Measurements from ENCODE around the gene TRPM4.
"Not testable (repeated sequence)": the region's sequence is repeated elsewhere in the genome, so short reads cannot be mapped to it uniquely, and the experiment has no call there.

TRPM4 gene

DNA sequence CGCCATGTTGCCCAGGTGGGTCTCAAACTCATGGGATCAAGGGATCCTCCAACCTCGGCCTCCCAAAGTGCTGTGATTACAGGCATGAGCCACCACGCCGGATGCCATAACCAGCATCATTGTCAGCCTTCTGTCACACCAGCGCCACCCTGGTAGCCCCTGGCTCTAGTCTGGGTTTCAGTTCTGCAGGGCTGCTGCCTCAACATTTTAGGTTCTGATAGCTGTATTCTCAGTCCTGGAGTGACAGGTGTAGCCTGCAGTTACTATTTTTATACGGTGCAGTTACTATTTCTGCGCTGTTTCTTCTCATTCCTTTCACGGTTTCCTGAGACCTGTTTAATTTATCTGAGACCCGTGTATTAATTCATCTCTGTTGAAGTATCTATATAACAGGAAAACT is 57.1 kb downstream of the TRPM4 start:
- Histone ChIP-seq H3K27ac (ENCODE audit: low read length) (no peak overlapping the region), H3K27me3 (ENCODE audit: control insufficient read depth in 1 of 2, insufficient read depth in 2 of 2, low read length in 2 of 2) (no peaks in the 10 kb centered on the region), H3K4me3 (ENCODE audit: low read length in 2 of 2) (no peak overlapping the region), H3K4me1 (ENCODE audit: control insufficient read depth, insufficient read depth, low read length) (peaks cover 8% of the 10 kb centered on the region), H3K36me3 (ENCODE audit: control insufficient read depth in 2 of 2, insufficient read depth in 2 of 2, low read length in 2 of 2) (peaks cover 4% of the 10 kb centered on the region in 2 donors), H3K9me3 (ENCODE audit: control insufficient read depth in 2 of 2, low read length in 2 of 2) (no peaks in the 10 kb centered on the region), H3K9ac (ENCODE audit: low read length in 2 of 2) (no peak overlapping the region)

- H3K9me3 ChIP-seq (ENCODE audit: control insufficient read depth in 2 of 2, low read length in 2 of 2) = no peaks in the 10 kb centered on the region
- H3K27ac ChIP-seq (ENCODE audit: low read length) = no peak overlapping the region
- H3K9ac ChIP-seq (ENCODE audit: low read length in 2 of 2) = no peak overlapping the region
- peaks cover 4% of the 10 kb centered on the region in 2 donors for H3K36me3 ChIP-seq (ENCODE audit: control insufficient read depth in 2 of 2, insufficient read depth in 2 of 2, low read length in 2 of 2)
- H3K4me1 ChIP-seq (ENCODE audit: control insufficient read depth, insufficient read depth, low read length) = peaks cover under 1% of the 10 kb centered on the region
- no peak overlapping the region for H3K4me3 ChIP-seq (ENCODE audit: low read length in 2 of 2)
- no peaks in the 10 kb centered on the region for H3K27me3 ChIP-seq (ENCODE audit: control insufficient read depth in 1 of 2, insufficient read depth in 2 of 2, low read length in 2 of 2)
Measured at GRCh38 chr19:49216071-49216470, 58.5 kb downstream of the TRPM4 start.

- H3K4me3 ChIP-seq (ENCODE audit: low read length in 2 of 2) = no peak overlapping the region
Measured at GRCh38 chr19:49217382-49217781, 59.8 kb downstream of the TRPM4 start.

DNA sequence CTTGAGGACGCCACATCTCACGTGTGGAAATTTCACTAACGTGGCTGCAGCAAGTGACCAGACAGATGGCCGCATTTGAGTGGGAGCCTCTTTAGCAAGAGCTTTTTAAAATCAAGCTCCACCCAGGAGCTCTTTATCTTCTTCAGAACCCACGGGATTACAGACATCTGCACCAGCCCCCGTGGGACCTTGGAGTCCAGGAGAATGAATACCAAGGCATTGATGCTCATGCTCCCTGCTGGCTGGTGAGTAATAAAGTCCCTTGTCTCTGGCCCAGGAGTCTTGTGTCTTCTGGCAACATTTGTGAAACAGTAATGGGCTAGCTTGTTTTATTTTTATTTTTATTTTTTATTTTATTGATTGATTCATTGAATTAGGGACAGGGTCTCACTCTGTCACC is 64.4 kb downstream of the TRPM4 start:
- Histone ChIP-seq H3K27ac (ENCODE audit: low read length) (no peak overlapping the region), H3K36me3 (ENCODE audit: control insufficient read depth in 2 of 2, insufficient read depth in 2 of 2, low read length in 2 of 2) (no peaks in the 10 kb centered on the region), H3K9ac (ENCODE audit: low read length in 2 of 2) (no peak overlapping the region), H3K4me3 (ENCODE audit: low read length in 2 of 2) (no peak overlapping the region), H3K27me3 (ENCODE audit: control insufficient read depth in 1 of 2, insufficient read depth in 2 of 2, low read length in 2 of 2) (no peaks in the 10 kb centered on the region), H3K9me3 (ENCODE audit: control insufficient read depth in 2 of 2, low read length in 2 of 2) (no peaks in the 10 kb centered on the region), H3K4me1 (ENCODE audit: control insufficient read depth, insufficient read depth, low read length) (no peaks in the 10 kb centered on the region)

More at GRCh38 chr19:49217382-49217781, 59.8 kb downstream of the TRPM4 start:
- Histone ChIP-seq H3K4me1 (ENCODE audit: control insufficient read depth, insufficient read depth, low read length) (no peaks in the 10 kb centered on the region), H3K9ac (ENCODE audit: low read length in 2 of 2) (no peak overlapping the region), H3K9me3 (ENCODE audit: control insufficient read depth in 2 of 2, low read length in 2 of 2) (no peaks in the 10 kb centered on the region), H3K27me3 (ENCODE audit: control insufficient read depth in 1 of 2, insufficient read depth in 2 of 2, low read length in 2 of 2) (no peaks in the 10 kb centered on the region), H3K27ac (ENCODE audit: low read length) (no peak overlapping the region), H3K36me3 (ENCODE audit: control insufficient read depth in 2 of 2, insufficient read depth in 2 of 2, low read length in 2 of 2) (no peaks in the 10 kb centered on the region)

GRCh38 chr19:49222528-49222927 is 64.9 kb downstream of the TRPM4 start:
- no peaks in the 10 kb centered on the region for H3K9me3 ChIP-seq (ENCODE audit: control insufficient read depth in 2 of 2, low read length in 2 of 2)
- no peak overlapping the region for H3K4me3 ChIP-seq (ENCODE audit: low read length in 2 of 2)
- no peak overlapping the region for H3K9ac ChIP-seq (ENCODE audit: low read length in 2 of 2)
- no peaks in the 10 kb centered on the region for H3K4me1 ChIP-seq (ENCODE audit: control insufficient read depth, insufficient read depth, low read length)
- no peaks in the 10 kb centered on the region for H3K36me3 ChIP-seq (ENCODE audit: control insufficient read depth in 2 of 2, insufficient read depth in 2 of 2, low read length in 2 of 2)
- no peak overlapping the region for H3K27ac ChIP-seq (ENCODE audit: low read length)
- H3K27me3 ChIP-seq (ENCODE audit: control insufficient read depth in 1 of 2, insufficient read depth in 2 of 2, low read length in 2 of 2) = no peaks in the 10 kb centered on the region

DNA sequence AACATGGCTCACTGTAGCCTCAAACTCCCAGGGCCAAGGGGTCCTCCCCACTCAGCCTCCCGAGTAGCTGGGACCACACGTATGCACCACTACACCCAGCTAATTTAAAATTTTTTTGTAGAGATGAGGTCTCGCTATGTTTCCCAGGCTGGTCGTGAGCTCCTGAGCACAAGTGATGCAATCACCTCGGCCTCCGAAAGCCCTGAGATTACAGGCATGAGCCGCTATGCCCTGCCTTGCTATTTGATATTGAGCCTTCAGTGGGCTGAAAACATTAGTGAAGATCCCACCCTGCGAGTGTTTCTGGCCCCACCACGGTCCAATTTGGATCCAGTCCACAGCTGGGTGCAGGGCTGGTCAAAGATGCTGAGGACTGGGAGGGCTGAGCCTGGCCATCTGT is 65.9 kb downstream of the TRPM4 start:
- no peak overlapping the region for H3K9ac ChIP-seq (ENCODE audit: low read length in 2 of 2)
- H3K27ac ChIP-seq (ENCODE audit: low read length) = no peak overlapping the region
- H3K36me3 ChIP-seq (ENCODE audit: control insufficient read depth in 2 of 2, insufficient read depth in 2 of 2, low read length in 2 of 2) = no peaks in the 10 kb centered on the region
- no peak overlapping the region for H3K4me3 ChIP-seq (ENCODE audit: low read length in 2 of 2)
- H3K4me1 ChIP-seq (ENCODE audit: control insufficient read depth, insufficient read depth, low read length) = no peaks in the 10 kb centered on the region
- no peaks in the 10 kb centered on the region for H3K9me3 ChIP-seq (ENCODE audit: control insufficient read depth in 2 of 2, low read length in 2 of 2)
- no peaks in the 10 kb centered on the region for H3K27me3 ChIP-seq (ENCODE audit: control insufficient read depth in 1 of 2, insufficient read depth in 2 of 2, low read length in 2 of 2)

GRCh38 chr19:49224441-49224840 is 66.8 kb downstream of the TRPM4 start:
- not testable (repeated sequence) for H3K36me3 ChIP-seq (ENCODE audit: control insufficient read depth in 2 of 2, insufficient read depth in 2 of 2, low read length in 2 of 2); H3K27me3 ChIP-seq (ENCODE audit: control insufficient read depth in 1 of 2, insufficient read depth in 2 of 2, low read length in 2 of 2); H3K27ac ChIP-seq (ENCODE audit: low read length); H3K4me1 ChIP-seq (ENCODE audit: control insufficient read depth, insufficient read depth, low read length); H3K9ac ChIP-seq (ENCODE audit: low read length in 2 of 2); H3K4me3 ChIP-seq (ENCODE audit: low read length in 2 of 2); H3K9me3 ChIP-seq (ENCODE audit: control insufficient read depth in 2 of 2, low read length in 2 of 2)

DNA sequence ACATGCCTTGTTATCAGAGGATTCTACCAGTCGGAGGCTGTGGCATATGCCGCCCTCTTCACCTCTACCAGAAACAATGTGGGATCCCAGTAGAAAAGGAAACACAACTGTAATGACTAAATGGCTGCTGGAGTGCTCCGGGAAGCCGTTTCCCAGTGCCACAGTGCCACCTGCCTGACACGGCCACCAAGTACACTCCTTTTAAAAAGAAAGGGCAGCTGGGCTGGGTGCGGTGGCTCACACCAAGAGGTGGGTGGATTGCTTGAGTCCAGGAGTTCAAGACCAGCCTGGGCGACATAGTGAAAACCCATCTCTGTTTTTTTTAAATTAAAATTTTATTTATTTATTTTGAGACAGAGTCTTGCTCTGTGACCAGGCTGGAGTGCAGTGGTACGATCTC is 67.3 kb downstream of the TRPM4 start:
- Histone ChIP-seq H3K9ac (ENCODE audit: low read length in 2 of 2) (no peak overlapping the region), H3K27me3 (ENCODE audit: control insufficient read depth in 1 of 2, insufficient read depth in 2 of 2, low read length in 2 of 2) (no peaks in the 10 kb centered on the region), H3K4me1 (ENCODE audit: control insufficient read depth, insufficient read depth, low read length) (no peaks in the 10 kb centered on the region), H3K4me3 (ENCODE audit: low read length in 2 of 2) (no peak overlapping the region), H3K9me3 (ENCODE audit: control insufficient read depth in 2 of 2, low read length in 2 of 2) (no peaks in the 10 kb centered on the region), H3K36me3 (ENCODE audit: control insufficient read depth in 2 of 2, insufficient read depth in 2 of 2, low read length in 2 of 2) (no peaks in the 10 kb centered on the region), H3K27ac (ENCODE audit: low read length) (no peak overlapping the region)

- Histone ChIP-seq H3K9me3 (ENCODE audit: control insufficient read depth in 2 of 2, low read length in 2 of 2) (no peaks in the 10 kb centered on the region), H3K27ac (ENCODE audit: low read length) (no peak overlapping the region), H3K36me3 (ENCODE audit: control insufficient read depth in 2 of 2, insufficient read depth in 2 of 2, low read length in 2 of 2) (no peaks in the 10 kb centered on the region), H3K9ac (ENCODE audit: low read length in 2 of 2) (no peak overlapping the region), H3K4me1 (ENCODE audit: control insufficient read depth, insufficient read depth, low read length) (no peaks in the 10 kb centered on the region), H3K27me3 (ENCODE audit: control insufficient read depth in 1 of 2, insufficient read depth in 2 of 2, low read length in 2 of 2) (no peaks in the 10 kb centered on the region), H3K4me3 (ENCODE audit: low read length in 2 of 2) (no peak overlapping the region)
Measured at GRCh38 chr19:49229416-49229815, 71.8 kb downstream of the TRPM4 start.

- no peak overlapping the region for H3K27ac ChIP-seq (ENCODE audit: low read length)
- no peaks in the 10 kb centered on the region for H3K9me3 ChIP-seq (ENCODE audit: control insufficient read depth in 2 of 2, low read length in 2 of 2)
- H3K27me3 ChIP-seq (ENCODE audit: control insufficient read depth in 1 of 2, insufficient read depth in 2 of 2, low read length in 2 of 2) = no peaks in the 10 kb centered on the region
- no peak overlapping the region for H3K9ac ChIP-seq (ENCODE audit: low read length in 2 of 2)
- H3K4me1 ChIP-seq (ENCODE audit: control insufficient read depth, insufficient read depth, low read length) = no peaks in the 10 kb centered on the region
- no peaks in the 10 kb centered on the region for H3K36me3 ChIP-seq (ENCODE audit: control insufficient read depth in 2 of 2, insufficient read depth in 2 of 2, low read length in 2 of 2)
- no peak overlapping the region for H3K4me3 ChIP-seq (ENCODE audit: low read length in 2 of 2)
Measured at GRCh38 chr19:49231389-49231788, 73.8 kb downstream of the TRPM4 start.

DNA sequence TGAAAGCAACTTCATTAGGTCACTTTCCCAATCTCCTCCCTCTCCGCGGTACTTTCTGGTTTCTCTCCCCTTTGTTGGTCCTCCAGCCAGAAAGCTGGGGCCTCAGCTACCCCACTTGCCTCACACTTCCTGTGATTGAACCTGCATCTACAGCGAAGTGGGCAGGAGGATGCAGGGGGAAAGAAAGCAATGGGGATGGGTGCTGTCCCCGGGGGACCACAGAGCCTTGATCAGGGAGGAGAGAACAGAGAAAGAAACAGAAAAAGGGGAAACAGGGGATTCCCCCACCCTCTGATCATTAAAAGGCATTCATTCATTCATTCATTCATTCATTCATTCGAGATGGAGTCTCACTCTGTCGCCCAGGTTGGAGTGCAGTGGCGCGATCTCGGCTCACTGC is 74.2 kb downstream of the TRPM4 start:
- Histone ChIP-seq H3K4me3 (ENCODE audit: low read length in 2 of 2) (no peak overlapping the region), H3K9ac (ENCODE audit: low read length in 2 of 2) (no peak overlapping the region), H3K4me1 (ENCODE audit: control insufficient read depth, insufficient read depth, low read length) (no peaks in the 10 kb centered on the region), H3K36me3 (ENCODE audit: control insufficient read depth in 2 of 2, insufficient read depth in 2 of 2, low read length in 2 of 2) (no peaks in the 10 kb centered on the region), H3K27ac (ENCODE audit: low read length) (no peak overlapping the region), H3K9me3 (ENCODE audit: control insufficient read depth in 2 of 2, low read length in 2 of 2) (no peaks in the 10 kb centered on the region), H3K27me3 (ENCODE audit: control insufficient read depth in 1 of 2, insufficient read depth in 2 of 2, low read length in 2 of 2) (no peaks in the 10 kb centered on the region)

DNA sequence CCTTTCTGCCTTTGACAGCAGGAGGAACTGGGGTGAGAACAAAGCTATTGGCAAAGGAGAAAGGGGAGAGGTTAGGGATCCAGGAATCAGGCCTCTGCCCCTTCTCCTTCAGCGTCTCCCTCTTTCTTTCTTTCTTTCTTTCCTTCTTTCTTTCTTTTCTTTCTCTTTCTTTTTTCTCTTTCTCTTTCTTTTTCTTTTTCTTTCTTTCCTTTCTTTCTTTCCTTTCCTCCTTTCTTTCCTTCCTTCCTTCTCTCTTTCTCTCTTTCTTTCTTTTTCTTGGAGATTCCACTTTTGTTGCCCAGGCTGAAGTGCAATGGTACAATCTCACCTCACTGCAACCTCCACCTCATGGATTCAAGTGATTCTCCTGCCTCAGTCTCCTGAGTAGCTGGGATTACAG is 75.6 kb downstream of the TRPM4 start:
- Histone ChIP-seq H3K27me3 (ENCODE audit: control insufficient read depth in 1 of 2, insufficient read depth in 2 of 2, low read length in 2 of 2) (no peaks in the 10 kb centered on the region), H3K4me3 (ENCODE audit: low read length in 2 of 2) (no peak overlapping the region), H3K27ac (ENCODE audit: low read length) (no peak overlapping the region), H3K4me1 (ENCODE audit: control insufficient read depth, insufficient read depth, low read length) (no peaks in the 10 kb centered on the region), H3K9me3 (ENCODE audit: control insufficient read depth in 2 of 2, low read length in 2 of 2) (no peaks in the 10 kb centered on the region), H3K9ac (ENCODE audit: low read length in 2 of 2) (no peak overlapping the region), H3K36me3 (ENCODE audit: control insufficient read depth in 2 of 2, insufficient read depth in 2 of 2, low read length in 2 of 2) (no peaks in the 10 kb centered on the region)

All from stomach smooth muscle (tissue), 2 donors.